Gastroesophageal sphincter (tissue), 4 donors: Measurements from ENCODE around the gene CARF. TPM values are rescaled to one million over a fixed set of nuclear protein-coding genes. Genes with fewer than 3 reads are reported as not detected.

Experiments used
- ATAC-seq: fragments of 150-250 bp; one replicate; pipeline ENCODE4 v1.9.1; 2016; ENCODE audit warnings: mild to moderate bottlenecking, moderate library complexity
- H3K27ac ChIP-seq, 4 donors: fragments of 200-600 bp; sonication (generic) in 3 of 4; 1 replicate in 3 of 4; 2 replicates in 1 of 4; pipeline ENCODE4 v1.5.1; 2016 to 2019
- H3K27me3 ChIP-seq: fragments of 200-600 bp; sonication (generic); one replicate; pipeline ENCODE4 v1.5.1; 2019
- H3K36me3 ChIP-seq, 2 donors: fragments of 200-600 bp; sonication (generic); one replicate each; pipeline ENCODE4 v1.5.1; 2019; ENCODE audit warnings: control low read depth in 1 of 2
- H3K4me1 ChIP-seq, 3 donors: fragments of 200-600 bp; sonication (generic); 1 replicate in 2 of 3; 2 replicates in 1 of 3; pipeline ENCODE4 v1.5.1; 2016 to 2019; ENCODE audit warnings: control low read depth in 2 of 3
- H3K4me3 ChIP-seq, 2 donors: fragments of 200-600 bp; sonication (generic); one replicate each; pipeline ENCODE4 v1.5.1; 2019; ENCODE audit warnings: mild to moderate bottlenecking in 1 of 2, moderate library complexity in 1 of 2
- H3K9me3 ChIP-seq, 3 donors: fragments of 200-600 bp; sonication (generic); one replicate each; pipeline ENCODE4 v1.5.1; 2017 to 2019; ENCODE audit warnings: control low read depth in 2 of 3
- EP300 ChIP-seq: sonication (generic); formaldehyde crosslinking; IDR thresholded peaks from one replicate; pipeline ENCODE4 v1.6.1; 2017; ENCODE audit warnings: antibody characterized with exemption, mild to moderate bottlenecking
- POLR2A ChIP-seq, 2 donors: fragments of 450-650 bp; IDR thresholded peaks; one replicate each; pipeline ENCODE4 v1.6.1; 2017; ENCODE audit warnings: antibody characterized with exemption in 2 of 2, mild to moderate bottlenecking in 2 of 2, moderate library complexity in 1 of 2
- POLR2AphosphoS5 ChIP-seq: sonication (generic); formaldehyde crosslinking; IDR thresholded peaks from one replicate; pipeline ENCODE4 v1.6.1; 2017; ENCODE audit warnings: antibody characterized with exemption
- WGBS, 2 donors: methylation state at CpG; one replicate each; pipeline ENCODE4 v1.1.5; 2018; ENCODE audit warnings: low coverage in 1 of 2; 5-methylcytosine and 5-hydroxymethylcytosine counted together
- total RNA-seq, 4 donors: library from RNA; depleted of rRNA; stranded (reverse); fragments of >200 nt; gene quantifications; one replicate each; pipeline ENCODE4 v1.1.0, GENCODE V29; 2016
- TF ChIP-seq, protein P1 (sequence below), 4 experiments: fragments of 200-600 bp in 2 of 4; fragments of 450-650 bp in 2 of 4; sonication (generic) in 1 of 4; IDR thresholded peaks; one replicate each; pipeline ENCODE4 v1.5.1; 2017 to 2019; ENCODE audit warnings: antibody characterized with exemption in 4 of 4, mild to moderate bottlenecking in 2 of 4, moderate library complexity in 2 of 4

The CARF gene
- total RNA-seq, 4 donors from 2014 or later, result 8.6 to 15.7 (median 9.7) TPM

DNA sequence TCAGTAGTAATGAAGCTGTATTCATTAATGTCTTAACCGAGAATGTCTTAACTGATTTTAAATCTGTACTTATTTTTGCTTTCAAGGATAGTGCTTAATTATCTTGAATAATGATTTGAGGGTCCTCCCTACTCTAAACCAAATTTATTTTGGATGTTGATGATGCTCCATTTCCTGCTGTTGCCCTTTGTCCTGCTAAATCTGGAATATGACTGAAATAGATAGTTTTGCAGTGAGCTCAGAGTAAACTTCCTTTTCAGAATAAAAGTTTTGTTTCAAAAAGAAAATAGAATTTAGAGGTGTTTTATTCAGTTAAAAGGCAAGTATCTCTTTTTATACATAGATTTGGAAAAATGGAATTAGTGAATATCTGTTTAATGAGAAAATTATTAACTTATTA, 110.7 kb downstream of the CARF start:
- H3K4me1 ChIP-seq, result peaks cover 0 to 62% (median 4%) of the 10 kb centered on the region in 3 donors
- H3K4me3 ChIP-seq, result no peak overlapping the region
- ATAC-seq, result no peak
- peak overlapping the region in 3 of 4 donors; percentile 36 to 65 (median 50) for H3K27ac ChIP-seq
- TF ChIP-seq POLR2A (IDR thresholded peaks at IDR 0.05), result no peak
- TF ChIP-seq EP300, result no peak
- TF ChIP-seq, protein P1, sequence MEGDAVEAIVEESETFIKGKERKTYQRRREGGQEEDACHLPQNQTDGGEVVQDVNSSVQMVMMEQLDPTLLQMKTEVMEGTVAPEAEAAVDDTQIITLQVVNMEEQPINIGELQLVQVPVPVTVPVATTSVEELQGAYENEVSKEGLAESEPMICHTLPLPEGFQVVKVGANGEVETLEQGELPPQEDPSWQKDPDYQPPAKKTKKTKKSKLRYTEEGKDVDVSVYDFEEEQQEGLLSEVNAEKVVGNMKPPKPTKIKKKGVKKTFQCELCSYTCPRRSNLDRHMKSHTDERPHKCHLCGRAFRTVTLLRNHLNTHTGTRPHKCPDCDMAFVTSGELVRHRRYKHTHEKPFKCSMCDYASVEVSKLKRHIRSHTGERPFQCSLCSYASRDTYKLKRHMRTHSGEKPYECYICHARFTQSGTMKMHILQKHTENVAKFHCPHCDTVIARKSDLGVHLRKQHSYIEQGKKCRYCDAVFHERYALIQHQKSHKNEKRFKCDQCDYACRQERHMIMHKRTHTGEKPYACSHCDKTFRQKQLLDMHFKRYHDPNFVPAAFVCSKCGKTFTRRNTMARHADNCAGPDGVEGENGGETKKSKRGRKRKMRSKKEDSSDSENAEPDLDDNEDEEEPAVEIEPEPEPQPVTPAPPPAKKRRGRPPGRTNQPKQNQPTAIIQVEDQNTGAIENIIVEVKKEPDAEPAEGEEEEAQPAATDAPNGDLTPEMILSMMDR (IDR thresholded peaks at IDR 0.05), result no peak
- no peak for TF ChIP-seq POLR2AphosphoS5
- peaks cover 0 to 6% of the 10 kb centered on the region in 2 donors for H3K36me3 ChIP-seq
- H3K9me3 ChIP-seq, result no peaks in the 10 kb centered on the region
- no peaks in the 10 kb centered on the region for H3K27me3 ChIP-seq
- 35 to 36% methylated on average over 1 of the region's 1 CpG for WGBS, 2 donors

DNA sequence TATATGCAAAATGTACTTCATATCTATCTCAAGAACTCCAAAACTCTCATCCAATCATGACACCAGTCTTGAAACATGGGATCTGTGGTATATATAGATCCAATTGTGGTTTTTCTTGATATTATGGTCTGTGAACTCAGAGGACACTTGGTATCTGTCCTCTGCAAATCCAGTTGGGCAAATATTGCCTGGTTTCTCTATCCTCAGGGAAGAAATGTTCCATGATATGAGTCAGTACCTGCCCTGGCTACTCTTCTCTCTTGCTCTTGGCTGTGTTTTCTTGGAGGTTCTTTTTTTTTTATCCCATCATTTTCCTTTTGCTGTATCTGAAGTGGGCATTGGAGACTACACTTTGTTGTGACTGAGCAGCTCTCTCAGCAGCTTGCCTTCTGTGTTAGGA, 113.5 kb downstream of the CARF start:
- H3K36me3 ChIP-seq, result peaks cover 0 to 6% of the 10 kb centered on the region in 2 donors
- no peaks in the 10 kb centered on the region for H3K27me3 ChIP-seq
- no peak overlapping the region for H3K4me3 ChIP-seq
- H3K27ac ChIP-seq, result no peak overlapping the region
- no peak for ATAC-seq
- H3K9me3 ChIP-seq, result no peaks in the 10 kb centered on the region
- TF ChIP-seq POLR2AphosphoS5 (no peak), POLR2A (IDR thresholded peaks at IDR 0.05) (no peak), EP300 (no peak)
- TF ChIP-seq, protein P1 (IDR thresholded peaks at IDR 0.05), result no peak
- H3K4me1 ChIP-seq, result peaks cover 0 to 37% (median 0%) of the 10 kb centered on the region in 3 donors

DNA sequence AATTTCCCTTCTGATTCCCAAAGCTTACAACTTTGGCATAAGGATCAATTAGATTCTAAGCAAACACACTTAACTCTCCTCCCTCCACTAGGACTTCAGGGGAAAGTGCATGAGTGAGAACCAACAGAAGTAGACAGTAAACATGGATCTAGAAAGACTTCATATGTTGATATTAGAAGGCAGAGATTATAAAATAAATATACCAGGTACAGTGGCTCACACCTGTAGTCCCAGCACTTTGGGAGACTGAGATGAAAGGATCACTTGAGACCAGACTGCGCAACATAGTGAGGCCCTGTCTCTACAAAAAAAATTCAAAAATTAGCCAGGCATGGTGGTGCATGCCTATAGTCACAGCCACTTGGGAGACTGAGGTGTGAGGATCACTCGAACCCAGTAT, 118.5 kb downstream of the CARF start:
- no peaks in the 10 kb centered on the region for H3K27me3 ChIP-seq
- TF ChIP-seq EP300, result no peak
- no peak for TF ChIP-seq POLR2A (IDR thresholded peaks at IDR 0.05)
- no peak for TF ChIP-seq POLR2AphosphoS5
- TF ChIP-seq, protein P1 (IDR thresholded peaks at IDR 0.05), result no peak
- peaks cover 0 to 21% (median 0%) of the 10 kb centered on the region in 3 donors for H3K4me1 ChIP-seq
- WGBS, 2 donors, result 97 to 100% methylated on average over 1 to 2 of the region's 2 CpGs
- H3K36me3 ChIP-seq, result peaks cover 0 to 6% of the 10 kb centered on the region in 2 donors
- no peak overlapping the region for H3K27ac ChIP-seq
- ATAC-seq, result no peak
- H3K9me3 ChIP-seq, result peaks cover 0 to 3% (median 0%) of the 10 kb centered on the region in 3 donors
- H3K4me3 ChIP-seq, result no peak overlapping the region

DNA sequence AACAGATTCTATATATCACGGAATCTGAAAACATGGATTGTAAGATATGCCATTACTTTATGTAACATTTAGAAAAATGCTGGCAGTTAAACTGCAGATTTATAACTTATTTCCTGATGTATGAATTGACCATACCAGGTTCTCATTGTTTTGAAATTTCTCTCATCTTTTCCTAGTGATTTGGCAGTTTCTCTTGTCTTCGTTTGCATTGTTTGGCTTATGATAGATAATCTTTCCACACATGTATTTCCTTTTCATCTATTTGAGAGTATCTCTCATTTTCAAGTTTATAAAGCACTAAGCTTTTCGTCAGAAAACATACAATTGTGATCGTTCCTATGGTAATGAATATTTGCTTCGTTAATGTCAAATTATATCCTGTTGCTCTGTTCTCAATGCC, 118.9 kb downstream of the CARF start:
- no peak for ATAC-seq
- H3K4me1 ChIP-seq, result peaks cover 0 to 22% (median 3%) of the 10 kb centered on the region in 3 donors
- H3K27ac ChIP-seq, result no peak overlapping the region
- H3K4me3 ChIP-seq, result no peak overlapping the region
- no peaks in the 10 kb centered on the region for H3K27me3 ChIP-seq
- TF ChIP-seq POLR2AphosphoS5 (no peak), EP300 (no peak), POLR2A (IDR thresholded peaks at IDR 0.05) (no peak)
- TF ChIP-seq, protein P1 (IDR thresholded peaks at IDR 0.05), result no peak
- WGBS, 2 donors, result 75 to 78% methylated on average over 5 of the region's 5 CpGs
- H3K36me3 ChIP-seq, result peaks cover 0 to 6% of the 10 kb centered on the region in 2 donors
- H3K9me3 ChIP-seq, result peaks cover 0 to 3% (median 0%) of the 10 kb centered on the region in 3 donors

DNA sequence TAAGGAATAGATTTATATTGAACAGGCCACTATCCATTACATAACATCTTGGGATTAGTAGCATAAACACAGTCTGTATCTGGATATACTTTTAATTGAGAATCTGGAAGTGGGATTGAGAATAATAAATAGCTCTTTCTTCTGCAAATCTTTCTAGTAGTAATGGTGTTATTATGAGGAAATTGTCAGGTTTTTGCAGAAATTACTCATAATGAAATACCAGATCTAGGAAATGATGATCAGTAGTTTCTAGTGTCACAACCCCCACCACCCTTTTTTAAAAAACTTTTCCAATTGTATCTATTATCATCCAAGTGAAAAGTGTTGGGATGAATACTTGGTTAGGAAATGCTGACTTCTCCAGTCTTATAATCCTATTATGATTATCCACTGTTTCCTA, 121.3 kb downstream of the CARF start:
- H3K27me3 ChIP-seq, result no peaks in the 10 kb centered on the region
- peaks cover 0 to 3% (median 0%) of the 10 kb centered on the region in 3 donors for H3K9me3 ChIP-seq
- peaks cover 0 to 38% (median 3%) of the 10 kb centered on the region in 3 donors for H3K4me1 ChIP-seq
- no peak for ATAC-seq
- no peak overlapping the region for H3K27ac ChIP-seq
- H3K4me3 ChIP-seq, result no peak overlapping the region
- no peak for TF ChIP-seq POLR2A (IDR thresholded peaks at IDR 0.05)
- TF ChIP-seq, protein P1 (IDR thresholded peaks at IDR 0.05), result no peak
- no peak for TF ChIP-seq POLR2AphosphoS5
- TF ChIP-seq EP300, result no peak
- H3K36me3 ChIP-seq, result no peaks in the 10 kb centered on the region
